Testis (tissue), 3 donors: Measurements from ENCODE around the gene GLOD4. TPM values are rescaled to one million over a fixed set of nuclear protein-coding genes. Genes with fewer than 3 reads are reported as not detected.
"Not testable (repeated sequence)": the region's sequence is repeated elsewhere in the genome, so short reads cannot be mapped to it uniquely, and the experiment has no call there.

Experiments
- DNase-seq: peaks from one replicate; pipeline ENCODE4 v3.0.0-alpha.2; 2019
- H3K27ac ChIP-seq, 2 donors: fragments of 200-600 bp; sonication (generic); one replicate each; pipeline ENCODE4 v1.5.1; 2019
- H3K27me3 ChIP-seq: fragments of 200-600 bp; sonication (generic); one replicate; pipeline ENCODE4 v1.5.1; 2019
- H3K36me3 ChIP-seq: fragments of 200-600 bp; sonication (generic); one replicate; pipeline ENCODE4 v1.5.1; 2017; ENCODE audit warnings: low read depth; ENCODE audit errors: missing control alignments
- H3K4me1 ChIP-seq: fragments of 200-600 bp; sonication (generic); one replicate; pipeline ENCODE4 v1.5.1; 2019
- H3K4me3 ChIP-seq, 2 donors: fragments of 200-600 bp; sonication (generic); one replicate each; pipeline ENCODE4 v1.5.1; 2017 to 2019
- H3K9me3 ChIP-seq: fragments of 200-600 bp; sonication (generic); one replicate; pipeline ENCODE4 v1.5.1; 2017
- POLR2A ChIP-seq: fragments of 450-650 bp; IDR thresholded peaks from one replicate; pipeline ENCODE4 v1.6.1; 2017; ENCODE audit warnings: antibody characterized with exemption, mild to moderate bottlenecking, moderate library complexity
- WGBS, 2 donors: methylation state at CpG; one replicate each; pipeline ENCODE4 v1.1.5; 2018; 5-methylcytosine and 5-hydroxymethylcytosine counted together
- intact Hi-C: fragments of 100-400 bp; cut with DNase I; formaldehyde crosslinking; loops from one replicate; pipeline ENCODE4 v1.15.1; 2023; ENCODE audit warnings: low total_unique reads
- polyA plus RNA-seq: library from polyadenylated mRNA; stranded (reverse); fragments of 350-450 nt; fragmentation: Illumina TruSeq; extraction: RNeasy Lipid Tissue Mini Kit (QIAGEN cat#74804); gene quantifications from one replicate; pipeline ENCODE4 v1.2.3, GENCODE V29; 2014; ENCODE audit warnings: low read depth, low replicate concordance; ENCODE audit not compliant: insufficient read depth
- total RNA-seq, 2 donors: library from RNA; depleted of rRNA; stranded (reverse); fragments of >200 nt; gene quantifications; one replicate each; pipeline ENCODE4 v1.2.3, GENCODE V29; 2016
- TF ChIP-seq, protein P1 (sequence below), 3 experiments: fragments of 450-650 bp in 2 of 3; fragments of 200-600 bp in 1 of 3; sonication (generic) in 1 of 3; IDR thresholded peaks; one replicate each; pipeline ENCODE4 v1.5.1; 2016 to 2019; ENCODE audit warnings: antibody characterized with exemption in 3 of 3, mild to moderate bottlenecking in 2 of 3, moderate library complexity in 1 of 3

GLOD4 gene
- total and polyA plus RNA-seq, 3 donors from 2014 or later = 45.0 to 82.8 (median 55.9) TPM

DNA sequence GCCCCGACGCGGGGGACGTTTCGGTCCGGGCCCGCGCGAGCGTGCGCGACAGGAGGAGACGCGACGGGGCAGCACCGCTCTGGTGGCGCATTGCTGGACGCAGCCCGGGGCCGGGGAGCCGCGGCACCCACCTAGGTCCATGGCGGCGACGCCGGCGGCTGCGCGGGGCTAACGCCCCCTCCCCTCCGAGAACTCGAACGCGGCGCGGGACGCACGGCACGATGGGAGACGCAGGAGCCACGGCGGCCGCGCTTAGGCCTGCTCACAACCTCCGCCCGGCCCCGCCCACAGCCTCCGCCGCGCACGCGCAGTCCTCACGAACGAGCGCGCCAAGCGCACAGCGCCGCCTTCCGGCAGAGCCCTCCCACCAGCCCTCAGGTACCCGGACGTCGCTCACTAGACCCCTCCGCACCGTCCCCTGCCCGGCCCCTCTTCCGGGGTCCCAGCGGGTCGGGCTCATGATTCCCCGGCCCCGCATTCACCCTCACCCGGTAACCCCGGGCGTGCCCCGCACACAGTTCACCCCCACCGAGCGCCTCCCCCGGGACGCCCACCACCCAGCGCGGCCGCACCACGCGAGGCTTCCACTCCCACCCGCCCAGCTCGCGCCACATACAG lies 30.0 kb downstream of the GLOD4 start, which contains the start of gene GEMIN4:
TSS of gene GEMIN4 (minus strand) at position 263 of the 618 bp plus-strand sequence. CDS start at position 141, 122 bp downstream.
- Histone ChIP-seq H3K27ac (peak within 1 kb of the TSS; percentile 63 to 88), H3K27me3 (no peaks in the 10 kb centered on the region), H3K9me3 (no peaks in the 10 kb centered on the region), H3K36me3 (no peaks in the 10 kb centered on the region), H3K4me3 (peak within 1 kb of the TSS; percentile 84 to 89), H3K4me1 (peaks cover 12% of the 10 kb centered on the region)
- TF ChIP-seq, protein P1, sequence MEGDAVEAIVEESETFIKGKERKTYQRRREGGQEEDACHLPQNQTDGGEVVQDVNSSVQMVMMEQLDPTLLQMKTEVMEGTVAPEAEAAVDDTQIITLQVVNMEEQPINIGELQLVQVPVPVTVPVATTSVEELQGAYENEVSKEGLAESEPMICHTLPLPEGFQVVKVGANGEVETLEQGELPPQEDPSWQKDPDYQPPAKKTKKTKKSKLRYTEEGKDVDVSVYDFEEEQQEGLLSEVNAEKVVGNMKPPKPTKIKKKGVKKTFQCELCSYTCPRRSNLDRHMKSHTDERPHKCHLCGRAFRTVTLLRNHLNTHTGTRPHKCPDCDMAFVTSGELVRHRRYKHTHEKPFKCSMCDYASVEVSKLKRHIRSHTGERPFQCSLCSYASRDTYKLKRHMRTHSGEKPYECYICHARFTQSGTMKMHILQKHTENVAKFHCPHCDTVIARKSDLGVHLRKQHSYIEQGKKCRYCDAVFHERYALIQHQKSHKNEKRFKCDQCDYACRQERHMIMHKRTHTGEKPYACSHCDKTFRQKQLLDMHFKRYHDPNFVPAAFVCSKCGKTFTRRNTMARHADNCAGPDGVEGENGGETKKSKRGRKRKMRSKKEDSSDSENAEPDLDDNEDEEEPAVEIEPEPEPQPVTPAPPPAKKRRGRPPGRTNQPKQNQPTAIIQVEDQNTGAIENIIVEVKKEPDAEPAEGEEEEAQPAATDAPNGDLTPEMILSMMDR (IDR thresholded peaks at IDR 0.05) = peak; percentile 87 to 97 (median 91)
- TF ChIP-seq POLR2A = peak; percentile 35
- intact Hi-C loops = no loop called here
- peak; percentile 95 for DNase-seq
- 1% methylated on average over 36 of the region's 87 CpGs; no CpG with 5 or more reads in 1 of the 2 donors for WGBS, 2 donors

DNA sequence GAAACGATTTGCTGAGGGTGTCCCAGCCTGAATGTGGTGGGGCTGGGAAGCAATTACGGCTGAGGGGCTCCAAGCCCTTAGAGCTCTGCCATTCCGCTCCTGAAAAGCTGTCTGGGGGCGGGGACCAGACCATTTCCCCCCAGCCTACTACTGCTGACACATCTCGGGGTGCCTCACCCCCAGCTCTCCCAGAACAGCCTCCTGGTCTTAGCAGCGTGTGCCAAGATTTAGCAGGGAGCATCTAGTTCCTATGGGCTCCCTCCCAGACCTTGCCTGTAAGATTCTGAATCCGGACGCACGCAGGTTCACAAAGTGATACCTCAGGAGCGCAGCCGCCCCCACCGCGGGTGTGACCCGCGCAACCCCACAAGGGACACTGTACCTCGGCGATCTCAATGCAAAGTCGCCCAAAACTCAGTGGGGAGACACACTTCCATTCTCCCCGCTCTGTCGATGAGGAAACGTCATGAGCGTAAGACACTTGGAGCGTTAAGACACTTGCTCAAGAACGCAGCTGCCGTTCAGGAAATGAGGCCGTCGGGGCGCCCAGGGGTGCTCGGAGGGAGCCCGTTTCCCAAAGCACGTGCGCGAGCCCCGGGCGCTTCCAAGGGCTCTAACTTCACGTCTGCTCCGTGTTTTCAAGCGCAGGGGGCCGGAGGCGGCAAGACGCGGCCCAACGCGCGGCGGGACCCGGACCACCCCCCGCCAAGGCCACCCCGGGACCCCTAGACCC lies 30.6 kb downstream of the GLOD4 start:
- 3% methylated on average over 23 to 35 of the region's 49 CpGs for WGBS, 2 donors
- H3K36me3 ChIP-seq = no peaks in the 10 kb centered on the region
- peak overlapping the region; percentile 84 to 89 for H3K4me3 ChIP-seq
- intact Hi-C loops = no loop called here
- H3K4me1 ChIP-seq = peaks cover 12% of the 10 kb centered on the region
- peak overlapping the region; percentile 63 to 88 for H3K27ac ChIP-seq
- H3K9me3 ChIP-seq = no peaks in the 10 kb centered on the region
- peak; percentile 38 for DNase-seq
- TF ChIP-seq POLR2A = no peak
- H3K27me3 ChIP-seq = no peaks in the 10 kb centered on the region

DNA sequence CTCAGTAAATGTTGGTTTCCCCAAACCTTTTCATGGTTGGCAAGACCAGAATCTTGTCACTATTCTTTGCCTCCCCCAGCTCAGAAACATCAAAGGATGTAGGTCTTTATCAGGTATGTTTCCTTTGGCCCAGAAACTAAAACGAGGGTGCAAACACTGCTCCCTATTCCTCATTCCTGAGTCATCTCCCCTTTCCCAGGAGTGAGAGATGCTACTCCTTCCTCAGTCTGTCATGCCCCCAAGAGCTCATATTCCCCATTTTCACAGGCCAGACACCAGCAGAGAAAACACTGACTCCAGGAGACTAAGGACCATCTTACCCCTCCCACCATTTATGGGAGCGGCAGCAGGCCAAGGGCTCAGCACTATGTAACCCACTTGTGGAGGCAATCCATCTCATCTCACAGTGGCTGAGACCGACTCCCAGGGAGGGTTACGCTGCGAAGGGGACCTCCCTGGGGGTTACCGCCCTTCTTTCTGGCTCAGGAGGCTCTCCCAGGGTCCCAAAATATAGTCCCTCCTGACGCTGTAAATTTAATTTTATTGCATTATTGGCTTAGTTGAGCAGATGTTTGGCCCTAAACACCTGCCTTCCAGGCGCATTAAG lies 31.5 kb downstream of the GLOD4 start:
- Histone ChIP-seq H3K27me3 (no peaks in the 10 kb centered on the region), H3K36me3 (no peaks in the 10 kb centered on the region), H3K4me3 (peak overlapping the region in 1 of 2 donors; percentile 84), H3K4me1 (peaks cover 12% of the 10 kb centered on the region), H3K9me3 (no peaks in the 10 kb centered on the region), H3K27ac (no peak overlapping the region)
- no peak for TF ChIP-seq POLR2A
- TF ChIP-seq, protein P1 (IDR thresholded peaks at IDR 0.05) = no peak
- 60 to 69% methylated on average over 8 of the region's 8 CpGs for WGBS, 2 donors
- no peak for DNase-seq
- intact Hi-C loops = no loop called here

DNA sequence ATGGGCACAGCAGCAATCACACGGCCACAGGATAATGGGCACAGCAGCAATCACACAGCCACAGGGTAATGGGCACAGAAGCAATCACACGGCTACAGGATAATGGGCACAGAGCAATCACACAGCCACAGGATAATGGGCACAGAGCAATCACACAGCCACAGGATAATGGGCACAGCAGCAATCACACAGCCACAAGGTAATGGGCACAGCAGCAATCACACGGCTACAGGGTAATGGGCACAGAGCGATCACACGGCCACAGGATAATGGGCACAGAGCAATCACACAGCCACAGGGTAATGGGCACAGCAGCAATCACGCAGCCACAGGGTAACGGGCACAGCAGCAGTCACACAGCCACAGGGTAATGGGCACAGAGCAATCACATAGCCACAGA lies 32.7 kb downstream of the GLOD4 start:
- H3K4me3 ChIP-seq, DNase-seq, H3K9me3 ChIP-seq, H3K36me3 ChIP-seq, H3K27ac ChIP-seq, intact Hi-C loops, H3K27me3 ChIP-seq: not testable (repeated sequence)
- H3K4me1 ChIP-seq = peaks cover 12% of the 10 kb centered on the region
- 65 to 75% methylated on average over 7 of the region's 7 CpGs for WGBS, 2 donors

DNA sequence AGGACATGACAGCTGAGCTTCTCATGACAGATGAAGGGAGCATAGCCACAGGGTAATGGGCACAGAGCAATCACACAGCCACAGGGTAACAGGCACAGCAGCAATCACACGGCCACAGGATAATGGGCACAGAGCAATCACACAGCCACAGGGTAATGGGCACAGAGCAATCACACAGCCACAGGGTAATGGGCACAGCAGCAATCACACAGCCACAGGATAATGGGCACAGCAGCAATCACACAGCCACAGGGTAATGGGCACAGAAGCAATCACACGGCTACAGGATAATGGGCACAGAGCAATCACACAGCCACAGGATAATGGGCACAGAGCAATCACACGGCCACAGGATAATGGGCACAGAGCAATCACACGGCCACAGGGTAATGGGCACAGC lies 33.5 kb downstream of the GLOD4 start:
- WGBS, 2 donors = 92 to 97% methylated on average over 4 of the region's 4 CpGs
- peaks cover 12% of the 10 kb centered on the region for H3K4me1 ChIP-seq
- H3K4me3 ChIP-seq, H3K9me3 ChIP-seq, H3K27me3 ChIP-seq, H3K27ac ChIP-seq, DNase-seq, intact Hi-C loops, H3K36me3 ChIP-seq: not testable (repeated sequence)
